ENCODE measurements around the gene HOXD8.

GRCh38 chr2:176148751-176149421, 19.4 kb downstream of the HOXD8 start:
- TF ChIP-seq NFXL1 (IDR thresholded peaks at IDR 0.05; ENCODE audit: borderline replicate concordance) (no peak), DPF2 (IDR thresholded peaks at IDR 0.05) (no peak), POLR2A (IDR thresholded peaks at IDR 0.05; ENCODE audit: low read depth, low read length) (no peak), EP300 (IDR thresholded peaks at IDR 0.05; ENCODE audit: borderline replicate concordance in 1 of 2, control insufficient read depth in 1 of 2, low read depth in 2 of 2, low read length in 2 of 2) (no peak), ZBTB33 (IDR thresholded peaks at IDR 0.05) (no peak), CTCF (IDR thresholded peaks at IDR 0.05 in 2 of 3, conservative IDR thresholded peaks at IDR 0.05 in 1 of 3; ENCODE audit: control insufficient read depth in 2 of 3, extremely low read depth in 1 of 3, insufficient read depth in 1 of 3, low read depth in 3 of 3, low read length in 3 of 3) (no peak), NR2C1 (IDR thresholded peaks at IDR 0.05) (no peak), CREB1 (IDR thresholded peaks at IDR 0.05; ENCODE audit: low read depth) (no peak)
